Stimulated activated CD8-positive, alpha-beta memory T cell treated with anti-CD3 and anti-CD28 coated beads, Interleukin-7, amount 100 ng/mL, for 1 hour (primary cell): ENCODE data around the gene PLOD2.
"Not testable (repeated sequence)": the region's sequence is repeated elsewhere in the genome, so short reads cannot be mapped to it uniquely, and the experiment has no call there.

Experiments used
- DNase-seq, 2 donors: peaks; one replicate each; pipeline ENCODE4 v3.0.0-alpha.2; 2020; ENCODE audit warnings: low read depth in 2 of 2

Gene PLOD2

DNA sequence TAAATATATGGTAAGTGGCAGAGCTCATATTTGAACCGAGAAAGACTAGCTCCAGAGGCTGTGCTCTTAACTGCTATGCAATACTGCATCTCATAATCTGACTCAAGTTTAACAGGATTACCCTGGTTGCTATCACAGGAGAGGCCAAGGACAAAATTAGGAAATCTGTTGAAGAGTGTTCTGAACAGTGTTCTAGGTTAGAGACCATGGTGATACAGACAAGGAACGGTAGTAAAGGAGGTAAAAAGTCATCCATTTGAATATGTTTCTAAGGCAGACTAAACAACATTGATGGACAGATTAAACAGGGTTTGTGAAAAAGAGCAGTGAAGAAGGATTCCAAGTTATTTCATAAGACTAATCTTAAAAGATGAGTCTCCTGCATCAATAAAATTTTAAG is 22.1 kb downstream of the PLOD2 start:
- no peak for DNase-seq

GRCh38 chr3:146136647-146137046 is 24.3 kb downstream of the PLOD2 start:
- DNase-seq: no peak

DNA sequence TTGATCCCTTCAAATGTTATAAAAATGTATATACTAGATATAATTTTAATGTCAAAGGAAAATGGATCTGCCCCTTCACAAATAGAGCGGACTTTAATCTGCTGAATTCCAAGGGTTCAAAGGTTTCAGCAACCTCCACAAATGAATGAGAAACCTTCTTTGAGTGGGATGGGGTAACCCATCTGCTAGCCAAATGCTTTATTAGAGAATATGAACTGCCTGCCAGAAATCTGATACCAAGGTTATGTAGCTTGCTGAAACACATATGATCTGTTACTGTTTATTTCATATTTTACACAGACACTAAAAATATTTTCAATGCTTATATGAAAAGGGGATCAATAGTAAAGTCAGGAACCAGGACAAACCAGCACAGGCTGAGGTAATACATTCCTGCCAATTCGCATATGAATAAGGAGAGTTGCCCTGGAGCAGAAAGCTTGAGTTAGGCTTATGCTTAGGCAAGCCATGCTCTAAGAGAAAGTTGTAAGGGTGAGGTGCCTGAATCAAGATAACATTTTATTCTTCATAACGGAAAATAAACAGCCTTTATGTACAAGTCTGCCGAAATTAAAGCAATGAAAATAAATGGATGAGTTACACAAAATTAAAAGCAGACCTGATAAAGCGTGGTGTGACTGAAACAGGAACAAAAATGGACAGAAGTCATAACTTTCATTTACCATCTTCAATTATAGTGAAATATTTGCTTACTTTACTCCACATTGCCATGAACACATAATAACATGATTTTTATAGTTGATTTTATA is 26.5 kb downstream of the PLOD2 start:
- DNase-seq: no peak

DNA sequence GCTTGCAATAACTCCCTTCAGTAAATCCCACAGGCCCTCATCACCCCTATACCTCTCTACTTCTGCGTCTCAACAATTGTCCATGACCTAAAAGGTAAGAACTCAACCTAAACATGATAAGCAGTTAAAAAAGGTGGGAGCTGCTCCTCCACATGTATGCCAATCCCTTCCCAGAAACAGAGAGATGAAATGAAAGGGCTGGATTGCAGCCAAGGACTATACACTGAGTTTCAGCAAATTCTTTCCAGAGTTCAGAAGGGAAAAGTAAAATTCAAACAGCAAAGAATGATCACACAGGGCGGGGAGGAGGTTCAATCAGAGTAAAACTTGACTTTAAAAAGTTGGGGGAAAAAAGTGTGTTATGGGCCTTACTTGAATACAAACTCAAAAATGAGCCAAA is 27.5 kb downstream of the PLOD2 start:
- DNase-seq: no peak

DNA sequence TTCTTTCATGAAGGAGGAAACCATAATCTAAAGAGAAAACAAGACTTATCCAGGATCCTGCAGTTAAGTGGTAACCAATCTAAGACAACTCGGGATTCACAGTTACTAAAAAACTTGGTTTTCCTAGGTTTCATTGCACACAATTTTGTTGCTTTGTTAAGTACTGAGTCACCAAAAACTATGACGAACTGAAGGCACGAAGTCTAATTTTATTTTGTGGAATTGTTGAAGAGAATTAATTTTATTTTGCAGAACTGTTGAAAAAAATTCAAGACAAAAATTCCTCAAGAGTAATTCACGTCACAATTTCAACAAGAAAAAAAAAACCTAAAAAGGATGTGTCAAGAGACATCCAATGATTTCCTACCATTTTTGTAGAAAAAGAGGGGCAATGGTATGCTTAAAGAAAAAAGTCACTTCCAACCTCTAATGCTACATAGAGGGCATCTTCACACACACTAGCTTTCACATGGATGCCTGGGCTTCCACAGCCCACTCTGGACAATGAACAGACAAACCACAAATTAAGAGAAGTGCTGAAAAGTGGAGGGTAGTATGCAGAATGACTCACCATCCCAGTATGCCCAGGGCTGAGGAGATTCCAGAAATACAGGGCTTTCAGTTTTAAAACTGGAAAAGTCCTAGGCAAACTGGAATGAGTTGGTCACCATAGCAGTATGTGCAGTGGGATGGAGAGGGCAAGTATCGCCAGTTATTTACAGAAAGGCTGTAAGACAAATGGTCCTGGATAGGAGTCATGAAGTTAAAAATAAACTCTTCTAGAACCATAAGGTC is 29.2 kb downstream of the PLOD2 start:
- no peak for DNase-seq

GRCh38 chr3:146130881-146131371 is 30.1 kb downstream of the PLOD2 start:
- DNase-seq: no peak

DNA sequence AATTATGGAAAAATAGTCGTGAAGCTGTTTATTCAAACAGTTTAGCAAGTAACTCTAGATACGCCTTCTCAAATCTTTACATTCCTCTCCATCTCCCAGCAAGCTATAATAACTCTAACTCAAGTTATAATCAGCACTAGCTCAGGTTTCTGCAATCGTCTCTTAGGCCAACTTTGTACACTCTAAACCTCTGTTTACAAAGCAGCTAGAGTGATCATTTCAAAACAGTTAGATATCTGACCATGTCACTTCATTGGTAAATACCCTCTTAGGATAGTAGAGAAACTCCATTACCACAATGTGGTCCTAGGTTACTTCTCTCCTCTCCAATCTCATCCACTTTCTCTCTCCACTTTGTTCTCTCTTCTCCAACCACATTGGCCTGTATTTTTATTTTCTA is 31.2 kb downstream of the PLOD2 start:
- DNase-seq: no peak

- no peak for DNase-seq
These were observed 32.0 kb downstream of the PLOD2 start for GRCh38 chr3:146128939-146129338.

DNA sequence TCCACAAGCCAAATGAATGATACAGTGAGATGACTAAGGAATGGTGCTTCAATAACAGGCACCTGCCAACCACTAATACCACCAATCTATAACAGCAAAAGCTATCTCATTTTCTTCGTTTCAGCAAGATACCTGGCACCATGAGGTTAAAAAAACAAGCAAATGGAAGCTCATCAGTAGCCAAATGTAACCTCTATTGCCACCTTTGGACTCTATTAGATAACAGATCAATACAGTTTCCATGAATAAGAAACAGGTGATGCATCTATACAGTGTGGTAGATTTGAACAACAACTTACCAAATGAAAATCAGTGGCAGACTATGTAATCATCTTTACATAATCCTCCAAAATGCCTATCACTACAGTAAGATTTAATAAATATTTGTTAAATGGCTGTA is 32.8 kb downstream of the PLOD2 start:
- DNase-seq: no peak

GRCh38 chr3:146125951-146126350 is 35.0 kb downstream of the PLOD2 start:
- DNase-seq: no peak

DNA sequence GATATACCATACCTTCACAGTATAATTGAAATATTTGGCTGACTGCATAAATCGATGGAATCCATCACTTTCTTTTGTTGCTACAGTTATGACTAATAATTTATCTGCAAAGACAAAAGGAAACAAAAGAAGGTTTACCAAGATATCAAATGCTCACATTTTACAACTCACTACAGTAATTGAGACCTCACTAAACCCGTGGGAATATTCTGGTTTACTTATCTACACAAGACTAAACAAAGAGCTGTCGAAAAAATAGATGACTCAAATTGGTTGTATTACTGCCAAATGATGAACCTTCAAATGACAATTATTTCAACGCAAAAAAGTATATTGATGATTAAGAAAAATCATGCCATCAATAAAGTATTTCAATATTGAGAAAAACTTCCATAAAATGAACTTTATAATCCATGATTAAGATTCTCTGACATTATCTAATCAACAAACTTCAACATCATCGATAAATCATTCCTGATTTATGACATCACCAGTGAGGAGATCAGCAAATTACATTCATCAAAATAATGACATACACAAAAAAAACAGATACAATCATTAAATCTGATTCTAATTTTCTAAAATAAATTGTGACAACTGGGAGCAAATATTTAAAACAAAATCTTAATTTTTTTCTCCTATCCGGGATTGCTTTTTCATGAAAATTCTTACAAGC is 36.7 kb downstream of the PLOD2 start:
- DNase-seq: no peak

DNA sequence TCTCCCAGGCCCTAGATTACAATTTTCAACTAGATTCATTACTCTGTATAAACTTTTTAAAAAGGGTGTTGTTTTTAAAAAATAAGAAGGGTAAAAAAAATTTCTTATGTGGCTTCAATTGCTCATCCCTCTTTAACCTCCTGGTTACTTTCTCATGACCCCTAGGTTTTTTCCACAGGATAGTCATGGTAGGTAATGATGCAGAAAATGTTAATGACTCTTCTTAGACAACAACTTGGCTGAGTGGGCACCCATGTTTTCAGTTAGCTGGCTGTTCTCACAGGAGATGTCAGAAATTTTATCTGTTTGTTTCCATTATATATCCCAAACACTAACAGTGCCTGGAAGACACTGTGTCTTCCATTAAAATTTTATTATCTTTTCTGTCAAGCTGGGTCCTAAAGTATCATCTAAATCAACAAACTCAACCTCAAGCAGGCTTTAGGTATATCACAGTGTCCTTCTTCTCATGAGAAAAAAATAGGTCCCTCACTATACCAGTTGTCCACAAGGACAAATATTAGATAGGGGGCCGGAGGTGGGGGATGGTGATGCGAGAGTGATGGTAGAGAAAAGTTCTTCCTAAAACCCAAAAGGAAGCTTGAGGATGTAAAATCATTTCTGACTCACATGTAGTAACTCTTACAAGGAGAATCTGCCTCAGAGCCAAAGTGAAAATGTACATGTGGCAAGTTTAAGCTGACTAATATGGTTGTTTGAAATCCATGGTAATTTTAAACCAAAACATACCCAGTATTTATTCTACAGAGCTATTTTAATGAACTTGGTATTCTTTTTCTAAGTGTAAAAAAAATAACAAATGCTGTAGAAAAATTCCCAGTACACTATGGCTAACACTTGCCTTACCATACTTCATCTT is 43.3 kb downstream of the PLOD2 start:
- no peak for DNase-seq

- DNase-seq: no peak
These were observed 45.4 kb downstream of the PLOD2 start for GRCh38 chr3:146115619-146116018.

GRCh38 chr3:146113804-146114203 is 47.2 kb downstream of the PLOD2 start:
- not testable (repeated sequence) for DNase-seq

DNA sequence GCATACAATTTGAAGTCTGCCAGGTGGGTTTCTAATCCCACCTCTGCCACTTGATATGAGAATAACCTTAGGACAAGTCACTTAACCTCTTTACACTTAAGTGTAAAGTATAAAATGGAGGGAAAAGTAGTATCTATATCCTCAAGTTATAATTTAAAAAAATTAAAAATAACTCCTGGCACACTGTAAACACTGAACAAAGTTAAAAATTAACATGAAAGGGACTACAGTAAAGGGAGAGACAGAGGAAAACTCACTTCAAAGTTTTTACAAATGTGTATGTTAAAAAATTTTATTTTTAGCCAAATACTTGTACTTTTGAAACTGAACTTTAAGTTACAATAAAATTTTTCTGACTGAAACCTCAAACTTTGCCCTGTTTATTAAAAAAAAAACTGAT is 49.6 kb downstream of the PLOD2 start:
- DNase-seq: no peak

- no peak for DNase-seq
These were observed 50.8 kb downstream of the PLOD2 start for GRCh38 chr3:146110161-146110560.

GRCh38 chr3:146106986-146107385 is 54.0 kb downstream of the PLOD2 start:
- no peak for DNase-seq

GRCh38 chr3:146104068-146104467 is 56.9 kb downstream of the PLOD2 start:
- no peak for DNase-seq

DNA sequence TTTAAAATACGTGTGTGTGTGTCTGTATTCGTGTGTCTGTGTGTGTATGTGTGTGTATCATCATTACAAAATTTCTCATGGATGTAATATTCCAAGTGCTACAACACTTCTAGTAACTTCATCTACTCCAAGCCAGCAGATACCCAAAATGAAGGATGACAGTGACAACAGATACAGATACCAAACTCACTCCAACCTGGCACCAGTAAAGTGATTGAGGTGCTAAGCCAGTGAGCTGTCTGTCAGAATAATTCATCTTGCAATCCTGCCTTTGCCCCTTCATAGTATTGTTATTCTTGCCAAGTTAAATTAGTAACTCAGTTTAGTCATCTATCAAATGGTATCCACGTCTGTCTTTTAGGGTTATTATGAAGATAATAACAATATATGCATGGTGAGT is 58.1 kb downstream of the PLOD2 start:
- no peak for DNase-seq

- no peak for DNase-seq
These were observed 59.4 kb downstream of the PLOD2 start for GRCh38 chr3:146101538-146101937.

DNA sequence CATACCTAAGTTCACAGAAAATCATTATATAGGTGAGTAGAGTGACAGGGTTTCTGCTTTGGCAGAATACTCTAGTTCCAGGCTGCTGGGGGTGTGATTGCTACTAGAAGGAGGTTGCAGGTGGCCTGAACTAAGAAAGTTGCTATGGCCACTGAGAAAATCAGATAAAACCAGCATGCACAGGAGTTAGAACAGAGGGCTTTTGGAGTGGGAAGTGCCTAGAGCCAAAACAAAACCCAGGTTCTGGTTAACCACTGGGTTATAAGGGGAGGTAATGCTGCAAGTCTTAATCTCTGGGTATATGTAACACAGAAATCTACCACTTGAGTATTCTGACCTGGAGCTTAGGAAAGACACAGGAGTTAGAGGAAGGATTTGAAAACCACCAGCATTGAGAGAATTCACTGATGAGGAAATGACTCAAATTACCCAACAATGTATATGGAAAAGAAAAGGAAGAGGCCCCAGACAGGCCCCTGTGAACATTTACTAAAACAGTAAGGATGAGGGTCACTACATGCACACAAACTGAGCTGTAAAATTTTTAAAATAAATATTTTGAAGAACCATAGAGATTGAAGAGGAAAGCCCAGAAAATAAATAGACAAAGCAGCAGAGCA is 60.0 kb downstream of the PLOD2 start:
- DNase-seq: no peak
